ENCODE data around the gene TOP3A. TPM values are rescaled to one million over a fixed set of nuclear protein-coding genes. Genes with fewer than 3 reads are reported as not detected.

TOP3A gene
- total and polyA plus RNA-seq, 2 of the 13 experiments (the other 11 are each of a cell fraction or from before 2014, with no cell fraction given), result 16.9 to 36.8 TPM

- peak; percentile 92 for TF ChIP-seq ZNF18 (CRISPR knock-in tag; IDR thresholded peaks at IDR 0.05; ENCODE audit: insufficient replicate concordance)
- TF ChIP-seq PRDM10 (CRISPR knock-in tag; IDR thresholded peaks at IDR 0.05; ENCODE audit: low read depth), result no peak
- TF ChIP-seq MYC (CRISPR knock-in tag; IDR thresholded peaks at IDR 0.05; ENCODE audit: borderline replicate concordance), result peak; percentile 63; the same call in 1 of the 2 replicates
- peak; percentile 79; the same call in 1 of the 2 replicates for TF ChIP-seq SNAPC4 (CRISPR knock-in tag; IDR thresholded peaks at IDR 0.05)
- TF ChIP-seq KAT2B (IDR thresholded peaks at IDR 0.05; ENCODE audit: borderline replicate concordance, low read depth, low read length), result no peak
- TF ChIP-seq SNAI1 (CRISPR knock-in tag; IDR thresholded peaks at IDR 0.05; ENCODE audit: borderline replicate concordance), result 0 out of 2 replicates have a peak, but pooled peaks have one; percentile 55
- TF ChIP-seq MAZ (IDR thresholded peaks at IDR 0.05; ENCODE audit: borderline replicate concordance, low read depth, low read length), result peak; percentile 63
- TF ChIP-seq MAZ (CRISPR knock-in tag; IDR thresholded peaks at IDR 0.05; ENCODE audit: low read depth), result peak; percentile 53; the same call in 1 of the 2 replicates
- TF ChIP-seq ZNF691 (CRISPR knock-in tag; IDR thresholded peaks at IDR 0.05; ENCODE audit: borderline replicate concordance, low read depth), result no peak
- peak; percentile 81; the same call in 1 of the 2 replicates for TF ChIP-seq ZNF431 (CRISPR knock-in tag; IDR thresholded peaks at IDR 0.05; ENCODE audit: borderline replicate concordance, low read depth)
- TF ChIP-seq GATAD1 (CRISPR knock-in tag; IDR thresholded peaks at IDR 0.05), result peak; percentile 99
- peak in 1 of 2 experiments; percentile 38; a peak in 1 of 4 replicates for TF ChIP-seq ATF4 (CRISPR knock-in tag; IDR thresholded peaks at IDR 0.05)
- TF ChIP-seq REPIN1 (CRISPR knock-in tag; IDR thresholded peaks at IDR 0.05; ENCODE audit: borderline replicate concordance, low read depth), result 0 out of 2 replicates have a peak, but pooled peaks have one; percentile 28
These were observed at the start of gene TOP3A, which contains the start of gene SMCR8 (continued) for GRCh38 chr17:18314731-18315561.

Data from HepG2 (cell line).